Cardiac septum (tissue), 1 donor: ENCODE data around the gene ACTN4. TPM values are rescaled to one million over a fixed set of nuclear protein-coding genes. Genes with fewer than 3 reads are reported as not detected.

ENCODE experiments used
- DNase-seq: peaks from one replicate; pipeline ENCODE4 v3.0.0-alpha.2; 2020; ENCODE audit warnings: low spot score
- intact Hi-C: fragments of 100-400 bp; cut with DNase I; formaldehyde crosslinking; loops from one replicate; pipeline ENCODE4 v1.14.0; 2022
- total RNA-seq: library from RNA; stranded (reverse); fragmentation: NEBNext Ultra II Directional; extraction: Animal tissue kit (Norgen Biotek cat#: 25700); gene quantifications from one replicate; pipeline ENCODE4 v1.2.1, GENCODE V29; 2021
- donor health status: DM: no; HTN: no; CAD: no.

ACTN4 gene
- total RNA-seq, 1 donor from 2014 or later, result 190 TPM

DNA sequence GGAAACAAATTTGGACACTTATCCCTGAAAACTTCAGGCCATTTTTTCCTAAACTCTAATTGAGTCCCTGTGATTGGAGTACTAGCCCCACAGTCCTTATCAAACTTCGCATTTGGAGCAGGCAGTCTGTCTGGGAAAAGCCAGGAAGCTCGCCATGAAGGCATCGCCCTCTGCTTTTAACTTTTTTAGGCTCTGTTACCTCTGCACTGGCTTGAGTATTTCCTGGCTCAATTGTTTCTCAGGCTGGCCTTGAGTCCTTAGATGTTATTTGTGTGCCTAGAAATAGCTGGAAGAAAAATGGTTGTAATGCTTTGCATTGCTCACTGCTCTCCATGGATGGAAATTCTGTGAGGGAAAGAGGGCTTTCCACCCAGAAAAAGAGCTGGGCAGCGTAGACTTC, 24.2 kb downstream of the ACTN4 start:
- no peak for DNase-seq
- intact Hi-C loops, result no loop called here

DNA sequence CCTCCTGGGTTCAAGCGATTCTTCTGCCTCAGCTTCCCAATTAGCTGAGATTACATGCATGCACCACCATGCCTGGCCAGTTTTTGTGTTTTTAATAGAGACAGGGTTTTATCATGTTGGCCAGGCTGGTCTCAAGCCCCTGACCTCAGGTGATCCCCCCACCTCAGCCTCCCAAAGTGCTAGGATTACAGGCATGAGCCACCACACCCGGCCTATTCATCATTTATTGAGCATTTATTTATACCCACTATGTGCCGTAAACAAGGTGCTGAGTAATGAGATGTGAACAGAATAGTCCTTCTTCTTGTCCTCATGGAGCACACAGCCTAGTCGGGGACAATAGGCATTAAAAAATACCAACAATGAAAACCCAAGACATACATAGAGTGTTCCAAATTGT, 25.6 kb downstream of the ACTN4 start:
- intact Hi-C loops, result no loop called here
- DNase-seq, result no peak

GRCh38 chr19:38674388-38675171, 27.1 kb downstream of the ACTN4 start:
- DNase-seq, result no peak

GRCh38 chr19:38675611-38676010, 28.2 kb downstream of the ACTN4 start:
- intact Hi-C loops, result no loop called here
- DNase-seq, result no peak

More at GRCh38 chr19:38674388-38675171, 27.1 kb downstream of the ACTN4 start:
- intact Hi-C loops, result no loop called here

GRCh38 chr19:38676023-38676877, 28.8 kb downstream of the ACTN4 start:
- intact Hi-C loops, result no loop called here
- no peak for DNase-seq

GRCh38 chr19:38676878-38677646, 29.6 kb downstream of the ACTN4 start:
- DNase-seq, result no peak
- intact Hi-C loops, result no loop called here

- intact Hi-C loops, result no loop called here
- no peak for DNase-seq
Measured at GRCh38 chr19:38678217-38678890, 30.9 kb downstream of the ACTN4 start.

DNA sequence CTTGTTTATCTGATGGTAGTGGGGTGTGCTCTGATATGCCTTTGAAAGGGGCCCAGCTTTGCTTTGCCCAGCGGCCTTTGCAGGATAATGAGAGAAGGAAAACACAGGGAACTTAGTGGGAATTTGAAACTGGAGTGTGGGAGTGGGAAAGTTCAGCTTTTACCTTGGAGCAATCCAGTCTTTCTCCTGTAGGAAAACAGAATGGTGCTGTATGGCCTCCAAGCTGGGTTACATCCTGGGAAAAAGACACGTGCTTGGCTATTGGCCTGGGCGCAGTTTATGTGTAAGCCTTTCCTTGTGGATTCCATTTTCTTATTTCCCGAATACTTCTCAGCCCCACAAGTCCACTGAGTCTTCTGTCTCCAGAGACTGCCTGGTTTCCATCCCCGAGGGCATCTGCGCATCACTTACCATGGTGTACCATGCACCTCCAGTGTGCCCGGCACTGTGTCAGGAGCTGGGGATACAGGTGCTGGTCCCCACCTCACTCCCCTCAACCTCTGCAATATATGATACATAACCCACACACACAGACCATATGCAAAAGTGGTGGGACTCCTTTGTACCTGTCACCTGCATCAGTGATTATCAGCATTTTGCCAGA, 31.5 kb downstream of the ACTN4 start:
- DNase-seq, result no peak
- intact Hi-C loops, result no loop called here

GRCh38 chr19:38679839-38680238, 32.4 kb downstream of the ACTN4 start:
- DNase-seq, result no peak

DNA sequence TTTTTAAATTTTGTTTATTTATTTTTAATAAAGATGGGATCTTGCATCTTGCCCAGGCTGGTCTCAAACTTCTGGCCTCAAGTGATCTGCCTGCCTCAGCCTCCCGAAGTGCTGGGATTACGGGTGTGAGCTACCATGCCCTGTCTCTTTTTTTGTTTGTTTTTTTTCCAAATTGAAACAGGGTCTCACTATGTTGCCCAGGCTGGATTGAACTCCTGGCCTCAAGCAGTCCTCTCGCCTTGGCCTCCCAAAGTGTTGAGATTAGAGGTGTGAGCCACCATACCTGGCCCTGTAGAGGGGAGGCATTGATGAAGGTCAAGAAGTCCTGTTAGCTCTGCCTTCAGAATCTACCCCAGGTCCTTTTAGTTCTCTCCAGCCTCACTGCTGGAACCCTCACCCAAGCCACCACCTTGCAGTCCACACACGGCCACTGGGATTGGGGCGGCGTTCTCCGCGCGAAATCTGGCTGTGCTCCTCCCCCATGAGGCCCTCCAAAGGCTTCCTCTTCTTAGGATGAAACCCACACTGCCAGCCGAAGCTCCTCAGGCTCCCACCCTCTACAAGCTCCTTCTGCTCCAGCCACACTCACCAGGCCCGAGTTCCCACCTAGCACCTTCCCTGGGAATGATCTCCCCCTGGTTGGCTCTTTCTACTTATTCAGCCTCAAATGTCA, 34.9 kb downstream of the ACTN4 start:
- intact Hi-C loops, result no loop called here
- DNase-seq, result no peak

More at GRCh38 chr19:38679839-38680238, 32.4 kb downstream of the ACTN4 start:
- intact Hi-C loops, result no loop called here

- intact Hi-C loops, result no loop called here
- DNase-seq, result no peak
Measured at GRCh38 chr19:38682872-38683392, 35.5 kb downstream of the ACTN4 start.

GRCh38 chr19:38683393-38684077, 36.1 kb downstream of the ACTN4 start:
- intact Hi-C loops, result no loop called here
- no peak for DNase-seq

GRCh38 chr19:38684078-38684861, 36.8 kb downstream of the ACTN4 start:
- intact Hi-C loops, result no loop called here
- no peak for DNase-seq

DNA sequence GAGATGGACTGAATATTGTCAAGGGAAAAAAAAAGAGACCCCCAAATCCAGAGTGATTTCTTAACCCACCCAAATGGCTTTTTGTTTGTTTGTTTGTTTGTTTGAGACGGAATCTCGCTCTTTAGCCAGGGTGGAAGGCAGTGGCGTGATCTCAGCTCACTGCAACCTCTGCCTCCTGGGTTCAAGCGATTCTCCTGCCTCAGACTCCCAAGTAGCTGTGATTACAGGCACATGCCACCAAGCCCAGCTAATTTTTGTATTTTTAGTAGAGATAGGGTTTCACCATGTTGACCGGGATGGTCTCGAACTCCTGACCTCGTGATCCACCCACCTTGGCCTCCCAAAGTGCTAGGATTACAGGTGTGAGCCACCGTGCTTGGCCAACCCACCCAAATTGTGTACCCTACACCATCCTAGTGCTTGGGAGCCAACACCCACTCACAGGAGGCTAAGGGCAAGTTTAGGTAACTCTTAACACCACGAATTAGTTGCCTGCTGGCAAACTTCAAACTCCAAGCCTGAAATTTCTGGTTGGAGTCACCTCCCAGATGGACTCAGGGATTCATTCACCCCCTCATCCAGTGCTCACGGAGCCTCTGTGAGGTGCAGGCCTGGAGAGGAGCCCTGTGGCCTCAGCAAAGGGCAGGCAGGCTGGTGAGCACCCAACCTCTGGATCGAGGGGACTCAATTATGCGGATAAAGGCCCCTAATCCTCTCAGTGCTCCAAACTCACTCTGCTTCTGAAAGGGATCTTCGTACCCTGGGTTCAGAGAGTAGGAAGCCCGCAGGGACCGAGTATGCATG, 37.6 kb downstream of the ACTN4 start:
- DNase-seq, result no peak
- intact Hi-C loops, result no loop called here

GRCh38 chr19:38685666-38686529, 38.4 kb downstream of the ACTN4 start:
- intact Hi-C loops, result no loop called here
- no peak for DNase-seq
